Activated CD8-positive, alpha-beta memory T cell treated with anti-CD3 and anti-CD28 coated beads, Interleukin-2, amount 50 U/mL, for 4 hours (primary cell): Measurements from ENCODE around the gene AMIGO2.
"Not testable (repeated sequence)": the region's sequence is repeated elsewhere in the genome, so short reads cannot be mapped to it uniquely, and the experiment has no call there.

ENCODE experiments used
- DNase-seq: peaks from one replicate; pipeline ENCODE4 v3.0.0-alpha.2; 2020

Gene AMIGO2

GRCh38 chr12:47071241-47071852 lies 8.4 kb downstream of the AMIGO2 start:
- DNase-seq = no peak

GRCh38 chr12:47070310-47070709 lies 9.4 kb downstream of the AMIGO2 start:
- no peak for DNase-seq

DNA sequence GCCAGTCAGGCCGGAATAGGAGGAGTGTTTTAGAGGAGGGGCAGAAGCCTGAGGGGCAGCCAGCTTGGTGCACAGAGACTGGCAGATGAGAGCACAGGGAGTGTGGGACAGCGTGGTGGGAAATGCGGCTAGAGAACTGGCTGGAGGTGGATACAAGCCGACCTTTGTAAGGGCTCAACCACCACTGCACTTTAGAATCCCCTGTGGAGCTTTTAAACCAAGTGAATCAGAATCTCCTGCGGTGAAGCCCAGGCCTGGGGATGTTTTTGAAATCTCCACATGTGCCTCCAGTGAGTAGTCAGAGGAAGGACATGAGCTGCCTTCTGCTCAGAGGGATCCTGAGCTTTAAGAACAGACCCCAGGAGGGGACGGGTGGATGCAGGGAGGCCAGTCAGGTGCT lies 11.2 kb downstream of the AMIGO2 start:
- DNase-seq = no peak

DNA sequence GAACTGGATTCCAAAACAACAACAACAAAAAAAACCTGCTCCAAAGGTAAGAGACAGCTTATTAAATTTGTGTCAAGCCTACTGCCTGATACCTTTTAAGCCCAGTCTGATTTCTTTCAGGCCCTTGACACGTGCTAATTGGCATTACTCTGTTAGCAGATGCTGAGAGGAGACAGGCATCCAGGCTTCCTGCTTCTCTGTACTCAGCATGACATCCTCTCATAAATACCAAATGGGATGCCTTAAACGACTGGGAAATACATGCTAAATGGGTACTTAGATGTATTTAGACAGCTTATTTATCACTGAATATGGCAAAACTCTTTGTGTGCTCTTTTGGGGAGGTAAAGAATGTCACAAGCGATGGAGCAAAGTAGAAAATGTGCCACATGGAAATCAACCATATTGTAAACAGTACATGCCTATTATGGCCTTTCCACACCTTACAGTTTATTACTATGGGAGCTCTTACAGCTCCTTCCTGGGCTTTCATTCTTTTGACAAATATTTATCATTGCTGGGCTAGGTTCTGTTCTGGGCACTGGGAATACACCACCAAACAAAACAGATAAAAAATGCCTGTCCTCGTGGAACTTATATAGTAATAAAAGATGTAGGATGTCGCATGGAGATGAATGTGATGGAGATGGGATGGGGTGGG lies 11.9 kb downstream of the AMIGO2 start:
- no peak for DNase-seq

DNA sequence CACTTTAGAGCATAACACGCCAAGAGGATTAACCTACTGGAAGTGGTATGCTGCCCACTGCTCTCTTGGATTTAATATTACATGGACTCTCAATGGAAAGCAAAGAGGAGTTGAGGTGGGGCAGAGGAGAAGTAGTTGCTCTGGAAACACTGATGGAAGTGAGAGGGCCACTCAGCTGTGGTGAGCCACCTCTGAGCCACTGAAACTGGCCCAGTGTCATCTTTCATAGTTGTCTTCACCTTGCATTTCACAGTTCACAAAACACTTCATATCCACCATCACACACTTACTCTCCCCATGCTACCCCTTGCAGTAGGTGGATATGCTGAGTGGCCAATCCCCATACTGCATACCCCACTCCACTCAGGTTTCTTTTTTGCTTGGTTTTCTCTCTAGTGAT lies 12.6 kb downstream of the AMIGO2 start:
- DNase-seq = no peak

DNA sequence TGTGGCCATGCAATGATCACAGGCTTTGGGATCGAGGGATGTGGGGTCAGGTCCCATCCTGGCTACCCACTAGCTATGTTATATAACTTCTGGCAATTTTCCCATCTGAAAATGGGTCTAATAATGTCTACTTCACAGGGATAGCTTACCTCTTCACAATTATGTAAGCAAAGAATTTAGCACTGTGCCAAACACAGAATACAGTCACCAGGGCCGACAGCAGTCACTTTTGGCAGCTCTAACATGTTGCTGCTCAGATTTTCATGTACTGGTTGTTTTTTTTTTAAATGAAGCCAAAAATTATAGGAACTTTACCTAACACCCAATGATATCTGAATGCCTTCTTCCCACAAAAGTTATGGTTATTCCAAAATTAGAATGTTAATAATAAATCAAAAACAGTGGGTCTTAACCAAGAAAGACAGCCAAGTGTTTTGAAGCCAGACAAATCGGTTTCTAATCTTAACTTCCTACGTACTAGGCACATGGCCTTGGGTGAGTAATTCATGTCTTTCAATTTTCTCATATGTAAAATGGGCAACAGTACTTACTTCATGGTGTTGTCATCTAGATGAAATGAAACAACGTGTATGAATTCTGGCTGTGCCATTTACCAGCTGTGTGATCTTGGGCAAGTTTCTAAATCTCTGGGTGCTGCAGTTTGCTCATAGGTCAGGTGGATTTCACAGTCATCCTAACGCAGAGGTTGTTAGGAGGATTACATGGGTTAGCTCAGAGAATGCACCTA lies 13.3 kb downstream of the AMIGO2 start:
- DNase-seq = no peak

GRCh38 chr12:47065546-47065945 lies 14.2 kb downstream of the AMIGO2 start:
- DNase-seq = no peak

- not testable (repeated sequence) for DNase-seq
These were observed 21.1 kb downstream of the AMIGO2 start for GRCh38 chr12:47058640-47059039.

- DNase-seq = not testable (repeated sequence)
These were observed 22.8 kb downstream of the AMIGO2 start for GRCh38 chr12:47056944-47057343.

DNA sequence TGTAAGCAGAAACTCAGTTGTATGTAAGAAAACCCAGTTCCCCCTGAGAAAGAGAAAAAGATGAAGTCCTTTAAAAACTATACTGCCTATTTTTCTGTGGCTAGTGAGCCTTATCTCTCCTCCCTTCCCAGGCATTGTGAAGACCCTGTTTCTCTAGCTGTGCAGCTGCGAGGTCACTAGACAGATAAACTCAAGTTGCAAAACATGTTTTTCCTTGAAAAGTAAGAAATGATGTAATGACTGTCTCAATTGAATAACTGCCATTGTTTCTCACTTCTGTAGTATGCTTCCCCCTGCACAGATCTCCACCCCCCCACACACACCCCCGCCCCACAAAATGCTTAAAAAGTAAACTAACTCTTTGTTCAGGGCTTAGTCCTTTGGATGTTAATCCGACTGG lies 23.9 kb downstream of the AMIGO2 start:
- DNase-seq = not testable (repeated sequence)

DNA sequence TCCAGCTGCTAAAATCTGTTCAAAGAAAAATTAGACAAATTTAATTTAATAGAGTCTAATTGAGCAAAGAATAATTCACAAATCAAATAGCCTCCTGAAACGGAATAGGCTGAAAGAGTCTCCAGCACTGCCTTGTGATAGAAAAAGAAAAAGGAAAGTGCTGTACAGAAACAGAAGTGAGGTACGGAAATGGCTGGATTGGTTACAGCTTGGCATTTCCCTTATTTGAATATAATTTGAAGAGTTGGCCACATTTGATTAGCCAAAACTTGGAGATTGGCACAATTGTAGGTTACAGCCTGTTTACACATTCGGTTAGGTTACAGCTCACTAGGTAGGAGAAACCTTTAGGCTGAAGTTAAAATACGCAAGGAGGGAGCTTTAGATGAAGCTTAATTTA lies 25.1 kb downstream of the AMIGO2 start:
- DNase-seq = no peak

GRCh38 chr12:47053961-47054360 lies 25.8 kb downstream of the AMIGO2 start:
- DNase-seq = no peak

DNA sequence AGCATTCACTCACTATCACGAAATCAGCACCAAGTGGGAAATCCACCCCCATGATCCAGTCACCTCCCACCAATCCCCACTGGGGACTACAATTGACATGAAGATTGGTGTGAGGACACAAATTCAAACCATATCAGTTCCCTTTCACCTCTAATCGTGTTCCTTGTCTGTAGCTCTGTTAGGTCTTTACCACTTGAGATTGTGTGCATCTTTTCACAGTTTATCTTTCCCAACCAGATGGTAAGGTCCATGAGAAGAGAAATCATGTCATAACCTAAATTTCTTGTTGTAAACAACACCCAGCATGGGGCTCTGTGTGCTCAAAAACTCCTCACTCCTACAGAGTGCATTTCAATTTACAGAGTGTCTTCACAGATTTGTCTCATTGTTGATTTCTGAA lies 27.5 kb downstream of the AMIGO2 start:
- DNase-seq = no peak

DNA sequence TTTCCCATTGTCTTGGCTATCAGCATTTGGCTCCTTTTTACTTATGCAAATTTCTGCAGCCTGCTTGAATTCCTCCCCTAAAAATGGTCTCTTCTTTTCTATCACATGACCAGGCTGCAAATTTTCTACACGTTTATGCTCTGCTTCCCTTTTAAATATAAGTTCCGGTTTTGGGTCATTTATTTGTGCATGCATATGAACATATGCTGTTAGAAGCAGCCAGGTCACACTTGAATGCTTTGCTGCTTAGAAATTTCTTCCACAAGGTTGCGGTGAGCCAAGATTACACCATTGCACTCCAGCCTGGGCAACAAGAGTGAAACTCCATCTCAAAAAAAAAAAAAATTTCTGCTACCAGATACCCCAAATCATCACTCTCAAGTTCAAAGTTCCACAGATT lies 28.5 kb downstream of the AMIGO2 start:
- not testable (repeated sequence) for DNase-seq

- no peak for DNase-seq
These were observed 31.2 kb downstream of the AMIGO2 start for GRCh38 chr12:47048541-47048940.

- DNase-seq = no peak
These were observed 38.4 kb downstream of the AMIGO2 start for GRCh38 chr12:47041327-47041726.

DNA sequence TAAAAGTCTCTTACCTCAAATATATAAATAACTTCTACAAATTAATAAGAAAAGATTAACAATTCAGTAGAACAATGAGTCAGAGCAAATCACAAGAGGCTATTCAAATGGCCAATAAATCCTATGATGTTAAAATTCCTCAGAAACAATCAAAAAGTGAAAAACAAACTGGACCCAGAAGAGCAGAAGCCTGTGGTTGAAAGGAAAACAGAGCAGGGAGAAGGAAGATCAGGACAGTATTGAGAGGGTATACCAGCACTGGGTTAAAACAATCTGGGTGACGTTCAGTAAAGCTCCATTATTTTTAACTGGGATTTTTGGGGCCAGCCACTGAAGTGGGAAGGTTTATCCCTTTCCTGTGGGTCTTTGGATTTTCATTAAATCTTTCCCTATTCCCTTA lies 40.0 kb downstream of the AMIGO2 start:
- DNase-seq = no peak

DNA sequence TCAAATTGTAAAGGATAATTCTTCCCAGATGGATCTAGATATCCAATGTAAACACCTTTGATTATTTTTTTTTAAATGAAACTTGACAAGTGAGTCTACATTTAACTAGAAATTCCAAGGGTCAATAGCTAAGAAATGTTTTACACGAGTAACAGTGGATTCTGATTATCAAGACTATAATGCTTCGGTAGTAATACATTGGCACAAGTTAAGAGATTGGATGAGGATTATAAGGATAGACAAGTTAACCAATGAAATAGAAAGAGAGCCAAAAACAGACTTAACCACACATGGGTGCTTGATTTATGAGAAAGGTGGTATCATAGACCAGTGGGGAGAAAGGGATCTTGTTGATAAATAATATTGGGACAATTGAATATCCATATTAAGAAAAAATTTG lies 40.7 kb downstream of the AMIGO2 start:
- no peak for DNase-seq

- DNase-seq = no peak
These were observed 41.5 kb downstream of the AMIGO2 start for GRCh38 chr12:47038270-47038748.

DNA sequence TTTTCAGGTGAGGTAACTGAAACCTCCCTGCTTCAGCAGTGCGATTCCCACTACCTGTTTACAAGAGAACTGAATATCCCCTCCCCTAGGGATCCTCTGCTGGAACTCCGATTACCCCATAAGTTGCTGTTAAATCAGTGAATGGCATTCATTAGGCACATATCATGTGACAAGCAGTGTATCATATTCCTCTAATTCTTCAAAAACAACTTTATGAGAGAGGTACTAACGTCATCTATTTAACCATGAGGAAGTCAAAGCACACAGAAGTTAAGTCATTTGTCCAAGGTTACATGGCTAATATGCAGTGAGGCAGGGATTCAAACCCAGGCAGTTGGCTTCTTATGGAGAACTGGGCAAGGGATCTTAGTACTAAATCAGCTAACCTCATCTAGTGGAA lies 44.3 kb downstream of the AMIGO2 start:
- no peak for DNase-seq

DNA sequence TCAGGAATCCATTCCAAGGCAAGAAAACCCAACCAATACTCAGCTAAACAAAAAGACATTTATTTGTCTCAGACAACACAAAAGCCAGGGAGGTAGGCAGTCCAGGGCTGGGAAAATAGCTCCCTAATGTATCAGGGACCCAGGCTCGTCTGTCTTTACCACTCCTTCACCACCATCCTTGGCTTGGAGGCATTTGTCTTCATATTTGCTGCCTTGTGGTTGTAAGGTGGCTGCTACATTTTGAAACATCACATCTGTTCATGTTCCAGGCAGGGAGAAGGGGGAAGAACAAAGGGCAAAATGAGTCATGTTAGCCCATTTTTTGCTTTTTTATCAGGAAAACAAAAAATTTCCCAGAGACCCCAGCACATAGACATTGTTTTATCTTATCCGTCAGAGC lies 45.1 kb downstream of the AMIGO2 start:
- DNase-seq = no peak

DNA sequence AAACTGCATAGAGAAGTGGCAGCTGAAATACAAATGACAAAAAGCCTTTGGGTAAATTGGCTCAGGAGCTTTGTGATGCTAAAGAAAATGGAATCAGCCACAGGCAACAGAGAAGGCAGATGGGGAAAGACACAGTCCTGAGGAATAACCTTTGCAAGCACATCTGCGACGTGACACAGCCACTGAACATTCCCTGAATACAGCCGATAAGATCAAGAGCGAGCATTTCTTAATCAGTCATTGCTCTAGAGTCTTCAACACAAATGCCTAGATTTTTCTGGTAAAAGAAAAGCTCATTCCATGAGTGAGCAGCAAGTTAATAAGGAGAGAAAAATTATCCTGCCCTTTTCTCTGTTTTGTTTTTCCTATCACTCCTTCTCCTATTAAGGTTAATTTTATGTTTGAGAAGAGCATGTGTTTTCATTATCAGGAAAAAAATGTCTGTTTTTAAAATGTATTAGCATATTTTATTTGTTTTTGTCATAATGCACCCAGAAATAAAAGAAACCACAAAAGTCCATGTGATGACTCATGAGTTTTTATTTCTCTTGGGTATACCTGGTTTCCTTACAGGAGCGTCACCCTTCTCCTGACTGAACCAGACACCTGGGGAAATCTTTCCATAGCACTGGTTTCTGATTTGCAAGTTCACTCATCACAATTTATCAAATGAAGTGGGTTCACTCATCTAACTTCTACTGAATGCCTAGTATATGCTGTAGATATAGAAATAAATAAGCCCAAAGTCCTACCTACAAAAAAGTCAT lies 45.8 kb downstream of the AMIGO2 start:
- no peak for DNase-seq

GRCh38 chr12:47033081-47033480 lies 46.7 kb downstream of the AMIGO2 start:
- no peak for DNase-seq
